ENCODE data around the gene CLN5. TPM values are rescaled to one million over a fixed set of nuclear protein-coding genes. Genes with fewer than 3 reads are reported as not detected.
"Not testable (repeated sequence)": the region's sequence is repeated elsewhere in the genome, so short reads cannot be mapped to it uniquely, and the experiment has no call there.

Gene CLN5
- total RNA-seq, 1 experiment from 2014 or later: 21.4 TPM

DNA sequence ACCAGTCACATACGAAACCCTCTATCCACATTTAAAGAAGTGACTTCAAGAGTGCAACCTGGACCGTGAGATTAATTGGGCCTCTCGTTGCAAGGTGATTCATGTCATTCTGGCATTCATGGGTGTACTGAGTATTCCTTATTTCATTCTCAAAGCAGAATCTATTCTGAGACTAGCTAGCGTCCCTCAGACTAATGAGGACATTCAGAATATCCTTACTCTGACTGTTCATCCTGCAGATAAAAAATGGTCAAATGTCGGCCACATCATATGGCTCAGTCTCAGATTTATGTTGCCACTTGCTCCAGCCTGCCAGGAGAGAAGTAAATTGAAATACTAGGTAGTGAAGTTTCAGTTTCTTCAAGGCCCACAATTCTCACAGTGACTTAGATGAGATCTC is 36.2 kb upstream of the CLN5 start:
- H3K27ac ChIP-seq (ENCODE audit: low read length): no peak overlapping the region
- TF ChIP-seq TCF7L2 (IDR thresholded peaks at IDR 0.05; ENCODE audit: low read depth, low read length) (no peak), SIN3A (IDR thresholded peaks at IDR 0.05; ENCODE audit: borderline replicate concordance, insufficient read depth, low read depth, low read length) (no peak), POLR2AphosphoS5 (IDR thresholded peaks at IDR 0.05; ENCODE audit: low read depth, low read length) (no peak)
- TF ChIP-seq, protein P1, sequence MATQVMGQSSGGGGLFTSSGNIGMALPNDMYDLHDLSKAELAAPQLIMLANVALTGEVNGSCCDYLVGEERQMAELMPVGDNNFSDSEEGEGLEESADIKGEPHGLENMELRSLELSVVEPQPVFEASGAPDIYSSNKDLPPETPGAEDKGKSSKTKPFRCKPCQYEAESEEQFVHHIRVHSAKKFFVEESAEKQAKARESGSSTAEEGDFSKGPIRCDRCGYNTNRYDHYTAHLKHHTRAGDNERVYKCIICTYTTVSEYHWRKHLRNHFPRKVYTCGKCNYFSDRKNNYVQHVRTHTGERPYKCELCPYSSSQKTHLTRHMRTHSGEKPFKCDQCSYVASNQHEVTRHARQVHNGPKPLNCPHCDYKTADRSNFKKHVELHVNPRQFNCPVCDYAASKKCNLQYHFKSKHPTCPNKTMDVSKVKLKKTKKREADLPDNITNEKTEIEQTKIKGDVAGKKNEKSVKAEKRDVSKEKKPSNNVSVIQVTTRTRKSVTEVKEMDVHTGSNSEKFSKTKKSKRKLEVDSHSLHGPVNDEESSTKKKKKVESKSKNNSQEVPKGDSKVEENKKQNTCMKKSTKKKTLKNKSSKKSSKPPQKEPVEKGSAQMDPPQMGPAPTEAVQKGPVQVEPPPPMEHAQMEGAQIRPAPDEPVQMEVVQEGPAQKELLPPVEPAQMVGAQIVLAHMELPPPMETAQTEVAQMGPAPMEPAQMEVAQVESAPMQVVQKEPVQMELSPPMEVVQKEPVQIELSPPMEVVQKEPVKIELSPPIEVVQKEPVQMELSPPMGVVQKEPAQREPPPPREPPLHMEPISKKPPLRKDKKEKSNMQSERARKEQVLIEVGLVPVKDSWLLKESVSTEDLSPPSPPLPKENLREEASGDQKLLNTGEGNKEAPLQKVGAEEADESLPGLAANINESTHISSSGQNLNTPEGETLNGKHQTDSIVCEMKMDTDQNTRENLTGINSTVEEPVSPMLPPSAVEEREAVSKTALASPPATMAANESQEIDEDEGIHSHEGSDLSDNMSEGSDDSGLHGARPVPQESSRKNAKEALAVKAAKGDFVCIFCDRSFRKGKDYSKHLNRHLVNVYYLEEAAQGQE (IDR thresholded peaks at IDR 0.05; ENCODE audit: insufficient read depth in 1 of 2, low read depth in 2 of 2, low read length in 1 of 2): no peak
- TF ChIP-seq, protein P2, sequence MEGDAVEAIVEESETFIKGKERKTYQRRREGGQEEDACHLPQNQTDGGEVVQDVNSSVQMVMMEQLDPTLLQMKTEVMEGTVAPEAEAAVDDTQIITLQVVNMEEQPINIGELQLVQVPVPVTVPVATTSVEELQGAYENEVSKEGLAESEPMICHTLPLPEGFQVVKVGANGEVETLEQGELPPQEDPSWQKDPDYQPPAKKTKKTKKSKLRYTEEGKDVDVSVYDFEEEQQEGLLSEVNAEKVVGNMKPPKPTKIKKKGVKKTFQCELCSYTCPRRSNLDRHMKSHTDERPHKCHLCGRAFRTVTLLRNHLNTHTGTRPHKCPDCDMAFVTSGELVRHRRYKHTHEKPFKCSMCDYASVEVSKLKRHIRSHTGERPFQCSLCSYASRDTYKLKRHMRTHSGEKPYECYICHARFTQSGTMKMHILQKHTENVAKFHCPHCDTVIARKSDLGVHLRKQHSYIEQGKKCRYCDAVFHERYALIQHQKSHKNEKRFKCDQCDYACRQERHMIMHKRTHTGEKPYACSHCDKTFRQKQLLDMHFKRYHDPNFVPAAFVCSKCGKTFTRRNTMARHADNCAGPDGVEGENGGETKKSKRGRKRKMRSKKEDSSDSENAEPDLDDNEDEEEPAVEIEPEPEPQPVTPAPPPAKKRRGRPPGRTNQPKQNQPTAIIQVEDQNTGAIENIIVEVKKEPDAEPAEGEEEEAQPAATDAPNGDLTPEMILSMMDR (IDR thresholded peaks at IDR 0.05): no peak
- ATAC-seq (no peak), DNase-seq (ENCODE audit: low read depth, low spot score) (no peak)
- intact Hi-C loops (cut with micrococcal nuclease; ENCODE audit: unreplicated experiment): no loop called here
- no peak overlapping the region for H3K4me3 ChIP-seq (ENCODE audit: low read depth in 2 of 2, low read length in 2 of 2)
- no peaks in the 10 kb centered on the region for H3K36me3 ChIP-seq (ENCODE audit: control insufficient read depth, insufficient read depth, low read length)
- POLR2A ChIA-PET: no interaction called here
- H3K4me1 ChIP-seq (ENCODE audit: control insufficient read depth, insufficient read depth, low read length): no peaks in the 10 kb centered on the region
- BruUV-seq (replicated peaks): no TSS peak
- H3K9me3 ChIP-seq (ENCODE audit: control insufficient read depth, insufficient read depth, low read depth, low read length): no peaks in the 10 kb centered on the region
- CTCF ChIA-PET: no interaction called here
- in situ Hi-C loops (cut with HindIII; ENCODE audit: low pct_unique_long_range_greater_than_20kb, low sequenced_read_pairs): no loop called here
- H3K27me3 ChIP-seq (ENCODE audit: control insufficient read depth, insufficient read depth, low read length): no peaks in the 10 kb centered on the region

DNA sequence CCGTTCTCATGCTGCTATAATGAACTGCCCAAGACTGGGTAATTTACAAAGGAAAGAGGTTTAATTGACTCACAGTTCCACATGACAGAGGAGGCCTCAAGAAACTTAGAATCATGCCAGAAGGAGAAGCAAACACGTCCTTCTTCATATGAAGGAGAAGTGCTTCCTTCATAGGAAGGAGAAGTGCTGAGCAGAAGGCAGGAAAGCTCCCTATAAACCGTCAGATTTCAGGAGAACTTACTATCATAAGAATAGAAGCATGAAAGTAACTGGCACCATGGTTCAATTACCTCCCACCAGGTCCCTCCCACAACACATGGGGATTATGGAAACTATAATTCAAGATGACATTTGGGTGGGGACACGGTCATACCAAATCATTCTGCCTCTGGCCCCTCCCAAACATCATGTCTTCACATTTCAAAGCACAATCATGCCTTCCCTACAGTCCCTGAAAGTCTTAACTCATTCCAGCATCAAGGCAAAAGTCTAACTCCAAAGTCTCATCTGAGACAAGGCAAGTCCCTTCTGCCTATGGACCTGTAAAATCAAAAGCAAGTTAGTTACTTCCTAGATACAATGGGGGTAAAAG is 32.9 kb upstream of the CLN5 start:
- H3K27ac ChIP-seq (ENCODE audit: low read length): no peak overlapping the region
- no peak overlapping the region for H3K4me3 ChIP-seq (ENCODE audit: low read depth in 2 of 2, low read length in 2 of 2)
- ATAC-seq: no peak
- intact Hi-C loops (cut with micrococcal nuclease; ENCODE audit: unreplicated experiment) (no loop called here), in situ Hi-C loops (cut with HindIII; ENCODE audit: low pct_unique_long_range_greater_than_20kb, low sequenced_read_pairs) (no loop called here)
- BruUV-seq (replicated peaks): no TSS peak
- TF ChIP-seq, protein P2 (IDR thresholded peaks at IDR 0.05): no peak
- no peak for TF ChIP-seq TCF7L2 (IDR thresholded peaks at IDR 0.05; ENCODE audit: low read depth, low read length)
- TF ChIP-seq SIN3A (IDR thresholded peaks at IDR 0.05; ENCODE audit: borderline replicate concordance, insufficient read depth, low read depth, low read length): no peak
- TF ChIP-seq POLR2AphosphoS5 (IDR thresholded peaks at IDR 0.05; ENCODE audit: low read depth, low read length): no peak
- no peaks in the 10 kb centered on the region for H3K4me1 ChIP-seq (ENCODE audit: control insufficient read depth, insufficient read depth, low read length)
- no peaks in the 10 kb centered on the region for H3K27me3 ChIP-seq (ENCODE audit: control insufficient read depth, insufficient read depth, low read length)
- no peaks in the 10 kb centered on the region for H3K9me3 ChIP-seq (ENCODE audit: control insufficient read depth, insufficient read depth, low read depth, low read length)
- no peak for DNase-seq (ENCODE audit: low read depth, low spot score)
- POLR2A ChIA-PET: no interaction called here
- no peaks in the 10 kb centered on the region for H3K36me3 ChIP-seq (ENCODE audit: control insufficient read depth, insufficient read depth, low read length)
- CTCF ChIA-PET: no interaction called here

DNA sequence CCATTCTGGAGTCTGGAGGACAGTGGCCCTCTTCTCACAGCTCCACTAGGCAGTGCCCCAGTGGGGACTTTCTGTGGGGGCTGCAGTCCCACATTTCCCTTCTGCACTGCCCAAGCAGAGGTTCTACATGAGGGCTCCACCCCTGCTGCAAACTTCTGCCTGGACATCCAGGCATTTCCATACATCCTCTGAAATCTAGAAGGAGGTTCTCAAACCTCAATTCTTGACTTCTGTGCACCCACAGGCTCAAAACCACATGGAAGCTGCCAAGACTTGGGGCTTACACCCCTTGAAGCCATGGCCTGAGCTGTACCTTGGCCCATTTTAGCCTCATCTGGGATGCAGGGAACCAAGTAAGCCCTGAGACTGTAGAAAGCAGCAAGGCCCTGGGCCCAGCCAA is 32.1 kb upstream of the CLN5 start:
- BruUV-seq (replicated peaks); H3K36me3 ChIP-seq (ENCODE audit: control insufficient read depth, insufficient read depth, low read length); H3K4me3 ChIP-seq (ENCODE audit: low read depth in 2 of 2, low read length in 2 of 2); DNase-seq (ENCODE audit: low read depth, low spot score); H3K27me3 ChIP-seq (ENCODE audit: control insufficient read depth, insufficient read depth, low read length); H3K27ac ChIP-seq (ENCODE audit: low read length); ATAC-seq; H3K4me1 ChIP-seq (ENCODE audit: control insufficient read depth, insufficient read depth, low read length); POLR2A ChIA-PET; H3K9me3 ChIP-seq (ENCODE audit: control insufficient read depth, insufficient read depth, low read depth, low read length); CTCF ChIA-PET; in situ Hi-C loops (cut with HindIII; ENCODE audit: low pct_unique_long_range_greater_than_20kb, low sequenced_read_pairs); intact Hi-C loops (cut with micrococcal nuclease; ENCODE audit: unreplicated experiment): not testable (repeated sequence)
